ENCODE results near the gene NOL11.

GRCh38 chr17:67733449-67733848 is 15.7 kb downstream of the NOL11 start:
- TF ChIP-seq FOXJ3 (CRISPR knock-in tag; IDR thresholded peaks at IDR 0.05) = no peak
- no peak for TF ChIP-seq FOXM1 (IDR thresholded peaks at IDR 0.05; ENCODE audit: low read depth)
- TF ChIP-seq CTCF (IDR thresholded peaks at IDR 0.05) = no peak
- no peak for TF ChIP-seq POLR2AphosphoS5 (IDR thresholded peaks at IDR 0.05; ENCODE audit: low read depth, low read length)
- no peak for TF ChIP-seq SIN3A (IDR thresholded peaks at IDR 0.05; ENCODE audit: borderline replicate concordance, low read depth, low read length)
- TF ChIP-seq RCOR1 (IDR thresholded peaks at IDR 0.05; ENCODE audit: low read length) = no peak
- no peak for TF ChIP-seq CHD2 (IDR thresholded peaks at IDR 0.05; ENCODE audit: low read length, partially characterized antibody)
- no peak for TF ChIP-seq TEAD4 (IDR thresholded peaks at IDR 0.05; ENCODE audit: borderline replicate concordance, insufficient read depth)
- no peak for TF ChIP-seq IRF3 (IDR thresholded peaks at IDR 0.05; ENCODE audit: low read depth, low read length)
- TF ChIP-seq REST (IDR thresholded peaks at IDR 0.05; ENCODE audit: low read depth, low read length) = no peak

All from SK-N-SH (cell line).